SKM-1 (cell line): Measurements from ENCODE around the gene SAE1.
"Not testable (repeated sequence)": the region's sequence is repeated elsewhere in the genome, so short reads cannot be mapped to it uniquely, and the experiment has no call there.

Experiments used
- DNase-seq: peaks from one replicate; lab custom pipeline; 2025; ENCODE audit not compliant: unreplicated experiment; lab: John Stamatoyannopoulos, UW

Gene SAE1

GRCh38 chr19:47232422-47233211, 102.0 kb downstream of the SAE1 start:
- no peak for DNase-seq

GRCh38 chr19:47236072-47236675, 105.5 kb downstream of the SAE1 start:
- no peak for DNase-seq

- DNase-seq = no peak
Measured at GRCh38 chr19:47239152-47239551, 108.5 kb downstream of the SAE1 start.

- DNase-seq = no peak
Measured at GRCh38 chr19:47239610-47240296, 109.1 kb downstream of the SAE1 start.

GRCh38 chr19:47240556-47240955, 109.9 kb downstream of the SAE1 start:
- no peak for DNase-seq

GRCh38 chr19:47240996-47241918, 110.6 kb downstream of the SAE1 start:
- DNase-seq = no peak

- DNase-seq = no peak
Measured at GRCh38 chr19:47241919-47242577, 111.4 kb downstream of the SAE1 start.

GRCh38 chr19:47243364-47243775, 112.7 kb downstream of the SAE1 start:
- no peak for DNase-seq

GRCh38 chr19:47243776-47244547, 113.3 kb downstream of the SAE1 start:
- peak; percentile 57 for DNase-seq

- DNase-seq = peak; percentile 27
Measured at GRCh38 chr19:47247308-47247990, 116.8 kb downstream of the SAE1 start.

GRCh38 chr19:47253016-47253415, 122.4 kb downstream of the SAE1 start:
- DNase-seq = not testable (repeated sequence)

- DNase-seq = no peak
Measured at GRCh38 chr19:47253467-47253881, 122.8 kb downstream of the SAE1 start.

- DNase-seq = no peak
Measured at GRCh38 chr19:47253970-47254369, 123.3 kb downstream of the SAE1 start.

- DNase-seq = peak; percentile 75
Measured at GRCh38 chr19:47255879-47256692, 125.5 kb downstream of the SAE1 start, which contains the start of gene CCDC9. Gene CCDC9, plus strand, starts transcription at chr19:47256525. Its CDS starts 1,876 bp downstream, at chr19:47258401.

GRCh38 chr19:47256693-47257410, 126.2 kb downstream of the SAE1 start:
- peak; percentile 94 for DNase-seq

- no peak for DNase-seq
Measured at GRCh38 chr19:47257411-47258169, 127.0 kb downstream of the SAE1 start.

- no peak for DNase-seq
Measured at GRCh38 chr19:47258434-47258833, 127.8 kb downstream of the SAE1 start.
